OCI-LY3 (cell line): ENCODE results near the gene SNCA.

Experiments used
- CTCF ChIP-seq: fragments of 200-600, 300-600 bp; sonication (generic); IDR thresholded peaks from 2 replicates; pipeline ENCODE4 v1.5.1; 2014; ENCODE audit warnings: antibody characterized with exemption, low read length, low read depth
- EZH2phosphoT487 ChIP-seq: fragments of 200-600 bp; shearing (Covaris generic); IDR thresholded peaks from 2 replicates; pipeline ENCODE4 v1.6.1; 2018; ENCODE audit warnings: antibody characterized with exemption, mixed run types, low read depth

GRCh38 chr4:89685277-89685676, 151.7 kb downstream of the SNCA start:
- TF ChIP-seq CTCF, result no peak
- no peak for TF ChIP-seq EZH2phosphoT487
